HL-60 (cell line): Measurements from ENCODE around the gene BIN1.

Source experiments
- DNase-seq, 2 experiments: peaks; one replicate each; pipeline ENCODE4 v3.0.0-alpha.2; 2010 to 2020; ENCODE audit warnings: low read depth in 1 of 2, low spot score in 1 of 2
- H3K27ac ChIP-seq: fragments of 250-450 bp; sonication (Bioruptor Pico); replicated peaks from 2 replicates; pipeline ENCODE4 v1.5.1; 2020; ENCODE audit warnings: mild to moderate bottlenecking, moderate library complexity
- H3K27me3 ChIP-seq: fragments of 250-450 bp; sonication (Bioruptor Pico); 2 replicates; pipeline ENCODE4 v1.5.1; 2021; ENCODE audit warnings: mild to moderate bottlenecking, moderate library complexity; ENCODE audit not compliant: insufficient read depth, poor library complexity, severe bottlenecking
- H3K4me3 ChIP-seq: replicated peaks from 2 replicates; pipeline ENCODE4 v1.5.1; 2011; ENCODE audit warnings: mild to moderate bottlenecking, control low read depth, low read length; ENCODE audit not compliant: insufficient read depth
- CTCF ChIP-seq: IDR thresholded peaks from one replicate; pipeline ENCODE4 v1.5.1; 2011; ENCODE audit warnings: low read length, control low read depth, inconsistent platforms; ENCODE audit not compliant: insufficient read depth
- GABPA ChIP-seq: IDR thresholded peaks from 2 replicates; pipeline ENCODE4 v1.6.1; 2012; ENCODE audit warnings: low read depth
- POLR2AphosphoS5 ChIP-seq: IDR thresholded peaks from 2 replicates; pipeline ENCODE4 v1.6.1; 2012; ENCODE audit warnings: low read depth
- REST ChIP-seq: IDR thresholded peaks from 2 replicates; pipeline ENCODE4 v1.6.1; 2012; ENCODE audit warnings: low read depth; ENCODE audit not compliant: insufficient replicate concordance
- SPI1 ChIP-seq: IDR thresholded peaks from 2 replicates; pipeline ENCODE4 v1.6.1; 2012; ENCODE audit warnings: low read depth, mild to moderate bottlenecking, borderline replicate concordance

Gene BIN1

GRCh38 chr2:127082974-127083373 lies 24.0 kb downstream of the BIN1 start:
- H3K27me3 ChIP-seq: no peaks in the 10 kb centered on the region
- no peak overlapping the region for H3K4me3 ChIP-seq
- H3K27ac ChIP-seq: no peak overlapping the region
- no peak for DNase-seq
- TF ChIP-seq REST (no peak), POLR2AphosphoS5 (no peak), CTCF (no peak), GABPA (no peak), SPI1 (no peak)

GRCh38 chr2:127081826-127082633 lies 24.9 kb downstream of the BIN1 start:
- no peaks in the 10 kb centered on the region for H3K27me3 ChIP-seq
- TF ChIP-seq GABPA (no peak), POLR2AphosphoS5 (no peak), SPI1 (no peak), CTCF (no peak), REST (no peak)
- no peak overlapping the region for H3K4me3 ChIP-seq
- DNase-seq: no peak
- H3K27ac ChIP-seq: no peak overlapping the region

- TF ChIP-seq REST (no peak), GABPA (no peak), POLR2AphosphoS5 (no peak)
- H3K4me3 ChIP-seq: no peak overlapping the region
- no peak overlapping the region for H3K27ac ChIP-seq
- no peak for DNase-seq
- H3K27me3 ChIP-seq: no peaks in the 10 kb centered on the region
Observed at GRCh38 chr2:127080938-127081755, 25.8 kb downstream of the BIN1 start.
